ENCODE data around the gene FOXO3.

Gene FOXO3

DNA sequence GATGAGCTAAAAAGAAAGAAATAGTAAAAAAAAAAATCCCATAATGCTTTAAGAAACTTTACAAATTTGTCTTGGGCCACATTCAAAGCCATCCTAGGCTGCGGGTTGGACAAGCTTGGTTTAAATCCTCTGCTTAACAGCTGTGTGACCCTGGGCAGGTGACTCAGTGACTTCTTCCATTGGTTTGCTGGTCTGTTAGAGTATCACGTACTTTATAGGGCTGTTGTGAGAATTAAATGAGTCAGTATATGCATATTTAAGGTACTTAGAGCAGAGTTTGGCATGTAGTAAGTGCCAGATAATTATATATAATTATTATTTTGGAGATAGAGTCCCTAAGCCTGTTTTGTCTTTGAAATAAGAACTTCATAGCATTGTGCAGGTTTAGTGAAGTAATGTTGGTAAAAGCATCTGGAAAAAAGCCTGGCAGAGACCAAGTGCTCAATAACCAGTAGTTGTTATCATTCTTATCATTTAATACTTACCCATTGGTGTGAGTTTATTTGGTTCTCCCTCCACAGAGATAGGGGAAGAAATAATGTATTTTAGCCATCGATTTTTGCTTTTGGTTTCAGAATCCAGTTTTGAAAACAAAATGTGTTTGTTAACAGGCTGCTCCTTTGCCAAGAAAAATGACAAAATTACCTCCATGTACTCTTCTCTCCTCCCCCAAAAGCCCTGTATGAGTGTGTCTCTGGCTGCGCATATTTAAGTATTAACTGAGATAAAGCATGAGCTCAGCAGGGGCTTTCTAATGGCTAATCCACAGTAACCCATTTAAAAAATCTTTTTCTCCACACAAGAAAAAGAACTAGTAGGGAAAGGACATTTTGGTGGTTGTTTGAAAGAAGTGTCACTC is 67.2 kb downstream of the FOXO3 start:
- DNase-seq (ENCODE audit: low read depth in 2 of 2), result no peak

DNA sequence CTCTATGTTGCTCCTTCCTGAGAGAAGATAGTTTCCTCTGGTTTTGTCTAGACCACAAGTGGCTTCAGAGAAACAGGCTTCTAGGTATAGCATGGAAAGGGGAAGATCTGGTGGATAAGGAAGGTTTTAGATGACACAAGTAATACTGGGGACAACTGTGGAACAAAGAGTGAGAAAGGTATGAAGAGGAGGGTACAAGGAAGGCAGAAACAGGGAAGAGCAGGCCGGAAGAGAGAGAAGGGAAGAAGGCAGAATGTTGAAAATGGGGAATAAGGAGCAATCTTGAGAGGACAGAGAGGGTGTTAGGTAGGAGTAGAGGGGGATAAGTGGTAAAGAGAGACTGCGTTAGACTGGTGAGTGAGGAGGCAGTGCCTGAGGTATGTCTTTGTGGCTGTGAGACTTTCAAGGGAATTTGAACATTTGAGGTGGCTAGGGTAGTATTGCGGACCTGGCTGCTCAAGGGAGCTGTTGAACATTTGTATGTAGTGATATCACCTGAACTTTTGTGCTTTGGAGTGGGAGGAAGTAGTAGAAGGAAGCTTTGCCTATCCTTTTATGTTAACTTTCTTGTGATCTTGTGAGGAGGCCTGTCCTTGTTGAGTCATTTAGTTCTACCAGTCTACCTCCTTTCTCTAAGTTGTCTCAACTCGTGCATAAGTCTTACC is 69.5 kb downstream of the FOXO3 start:
- DNase-seq (ENCODE audit: low read depth in 2 of 2), result no peak

DNA sequence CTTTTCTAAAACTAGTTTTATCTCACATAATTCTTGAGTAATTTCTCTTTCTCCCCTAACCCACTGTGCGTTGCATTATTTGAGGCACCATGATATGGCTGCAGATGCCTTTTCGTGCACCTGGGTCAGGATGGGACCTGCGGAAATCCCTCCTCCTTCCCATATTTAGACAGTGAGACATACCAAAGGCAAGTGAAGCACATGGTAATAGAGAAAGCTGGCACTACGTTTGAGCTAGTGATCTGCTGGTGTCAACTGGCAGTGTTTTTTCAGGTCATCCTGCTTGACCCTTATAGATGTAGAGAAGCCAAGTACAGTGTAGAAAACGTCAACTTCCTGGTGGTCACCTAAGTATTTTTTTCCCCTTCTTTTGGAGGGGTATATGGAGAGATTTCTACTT is 71.7 kb downstream of the FOXO3 start:
- DNase-seq (ENCODE audit: low read depth in 2 of 2), result no peak

- no peak for DNase-seq (ENCODE audit: low read depth in 2 of 2)
Observed at GRCh38 chr6:108633436-108633835, 72.7 kb downstream of the FOXO3 start.

DNA sequence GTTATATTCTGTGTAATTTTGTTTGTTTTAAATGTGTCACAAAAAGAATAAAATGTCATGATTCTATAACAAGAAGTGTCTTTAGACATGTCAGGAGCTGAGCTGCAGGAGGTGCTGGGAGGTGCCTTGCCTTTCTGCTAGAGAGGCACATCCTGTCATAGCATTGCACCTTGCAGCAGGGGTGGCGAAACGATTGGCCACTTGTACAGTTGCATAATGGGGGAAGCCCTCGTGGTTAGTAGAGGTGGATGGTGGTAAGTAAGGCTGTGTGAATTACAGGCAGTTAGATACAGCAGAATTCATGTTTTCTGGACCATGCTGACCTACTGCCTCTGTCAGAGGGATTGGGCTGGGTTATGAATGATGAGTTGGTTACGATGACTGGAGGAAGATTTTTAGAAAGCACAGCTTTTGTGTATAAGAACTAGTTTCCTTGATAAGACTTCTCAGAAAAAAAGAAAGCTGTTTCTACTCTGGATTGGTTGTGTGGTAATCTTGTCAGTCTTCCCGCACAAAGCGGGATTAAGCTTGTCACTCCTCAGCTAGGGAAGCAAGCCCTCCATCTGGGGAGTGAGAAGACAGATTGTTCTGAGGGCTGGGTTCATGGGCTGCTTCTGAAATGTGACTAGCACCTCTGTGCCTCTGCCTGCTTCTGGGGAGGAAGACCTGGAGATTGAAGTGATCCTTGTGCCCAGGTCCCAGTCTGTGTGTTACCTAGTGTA is 74.9 kb downstream of the FOXO3 start:
- DNase-seq (ENCODE audit: low read depth in 2 of 2), result no peak

- DNase-seq (ENCODE audit: low read depth in 2 of 2), result no peak
Observed at GRCh38 chr6:108637963-108638362, 77.2 kb downstream of the FOXO3 start.

GRCh38 chr6:108638993-108639392 is 78.3 kb downstream of the FOXO3 start:
- no peak for DNase-seq (ENCODE audit: low read depth in 2 of 2)

DNA sequence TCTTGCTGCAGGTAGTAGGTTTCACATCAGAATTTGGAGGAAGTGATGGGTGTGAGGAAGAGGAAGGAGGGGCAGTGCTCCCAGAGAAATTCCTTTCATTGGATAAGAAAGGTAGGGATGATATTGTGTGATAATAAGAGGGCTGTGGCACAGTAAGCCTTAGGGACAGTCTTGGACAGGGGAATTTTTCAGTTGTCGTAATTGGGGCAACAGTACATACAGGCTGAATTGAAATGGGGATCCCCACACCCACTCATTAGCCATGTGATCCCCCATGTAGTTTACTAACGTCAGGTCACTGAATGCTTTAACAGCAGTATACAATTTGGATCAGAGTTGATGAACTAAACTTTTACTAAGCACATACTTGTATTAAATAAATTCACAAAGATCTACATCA is 79.4 kb downstream of the FOXO3 start:
- no peak for DNase-seq (ENCODE audit: low read depth in 2 of 2)

GRCh38 chr6:108643184-108643583 is 82.5 kb downstream of the FOXO3 start:
- DNase-seq (ENCODE audit: low read depth in 2 of 2), result no peak

- DNase-seq (ENCODE audit: low read depth in 2 of 2), result no peak
Observed at GRCh38 chr6:108644252-108644651, 83.5 kb downstream of the FOXO3 start.

- DNase-seq (ENCODE audit: low read depth in 2 of 2), result no peak
Observed at GRCh38 chr6:108648191-108648590, 87.5 kb downstream of the FOXO3 start.

- DNase-seq (ENCODE audit: low read depth in 2 of 2), result no peak
Observed at GRCh38 chr6:108650325-108650724, 89.6 kb downstream of the FOXO3 start.

- peak; percentile 61 to 67 for DNase-seq (ENCODE audit: low read depth in 2 of 2)
Observed at GRCh38 chr6:108650781-108651180, 90.1 kb downstream of the FOXO3 start.

DNA sequence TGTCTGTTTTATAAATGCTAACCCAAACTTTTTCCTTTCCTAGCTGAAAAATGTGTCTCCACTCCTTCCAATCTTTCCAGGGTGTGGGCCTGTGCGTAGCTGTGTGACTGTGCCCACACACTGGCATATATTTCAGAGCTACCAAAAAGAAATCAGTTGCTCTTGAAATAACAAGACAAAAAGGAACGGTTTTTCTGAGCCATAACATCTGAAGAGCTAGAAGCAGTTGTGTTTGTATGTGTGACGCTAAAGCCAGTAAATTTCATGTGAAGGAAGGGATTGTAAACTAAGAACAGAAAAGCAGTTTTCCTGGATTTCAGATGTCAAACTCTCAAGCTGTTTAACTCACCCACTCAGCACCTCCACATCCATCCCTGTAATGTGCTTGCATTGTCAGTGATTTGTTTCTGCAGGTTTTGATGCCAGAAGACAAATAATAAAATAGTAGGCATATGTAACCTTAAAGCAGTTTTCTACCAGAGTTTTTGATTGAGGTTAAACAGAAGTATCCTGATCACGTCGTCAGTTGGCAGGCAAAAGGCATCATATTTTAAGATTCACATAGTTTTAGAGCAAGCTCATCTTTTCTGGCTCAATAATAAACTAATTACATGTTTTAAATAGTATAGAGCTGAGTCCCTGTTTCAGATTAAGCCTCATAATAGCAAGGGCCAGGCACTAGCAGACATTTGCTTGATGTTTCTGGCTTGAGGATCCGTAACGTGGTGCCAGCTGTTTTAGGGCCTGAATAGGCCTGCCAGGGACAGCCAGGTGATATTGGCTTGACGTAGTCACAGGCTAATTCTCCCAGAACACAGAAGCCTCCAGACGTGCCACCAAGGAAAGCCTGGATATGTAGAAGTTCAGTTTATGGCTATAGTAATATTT is 90.9 kb downstream of the FOXO3 start:
- peak; percentile 93 to 94 for DNase-seq (ENCODE audit: low read depth in 2 of 2)

DNA sequence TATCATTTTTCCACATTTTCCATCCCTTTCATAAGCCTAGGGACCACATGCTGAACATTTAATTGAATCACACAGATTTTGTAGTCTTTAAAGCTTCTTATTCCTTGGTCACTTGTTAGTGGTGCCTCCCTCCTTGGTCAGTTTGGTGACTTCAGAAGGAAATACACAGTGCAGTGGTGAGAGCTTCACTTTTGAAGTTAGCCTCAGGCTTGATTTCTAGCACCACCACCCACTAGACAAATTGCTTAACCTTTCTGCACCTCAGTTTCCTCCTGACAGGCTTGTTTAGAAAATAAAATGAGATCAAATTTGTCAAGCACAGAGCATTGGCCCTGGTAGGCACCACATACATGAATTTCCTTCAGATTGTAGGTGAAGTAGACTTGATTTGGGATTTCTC is 91.7 kb downstream of the FOXO3 start:
- no peak for DNase-seq (ENCODE audit: low read depth in 2 of 2)

DNA sequence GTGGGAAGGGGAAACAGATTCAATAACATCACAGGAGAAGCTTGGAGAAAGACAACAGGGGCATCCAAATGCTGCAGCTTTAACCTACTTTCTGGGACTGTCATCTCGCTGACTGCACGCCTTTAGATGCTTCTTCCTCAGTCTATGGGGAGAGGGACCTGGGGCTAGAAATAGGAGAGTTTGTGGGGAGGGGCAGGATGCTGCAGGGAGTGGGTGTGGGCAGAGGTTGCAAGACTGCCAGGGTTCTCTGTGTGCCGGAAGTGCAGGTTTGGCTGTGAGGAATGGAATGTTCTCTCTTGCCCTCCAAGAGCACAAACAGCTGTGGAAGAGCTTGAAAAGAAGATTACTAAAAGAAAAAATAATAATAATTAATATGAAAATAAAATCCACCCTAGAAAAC is 93.2 kb downstream of the FOXO3 start:
- DNase-seq (ENCODE audit: low read depth in 2 of 2), result no peak

GRCh38 chr6:108654465-108655106 is 93.9 kb downstream of the FOXO3 start:
- no peak for DNase-seq (ENCODE audit: low read depth in 2 of 2)

DNA sequence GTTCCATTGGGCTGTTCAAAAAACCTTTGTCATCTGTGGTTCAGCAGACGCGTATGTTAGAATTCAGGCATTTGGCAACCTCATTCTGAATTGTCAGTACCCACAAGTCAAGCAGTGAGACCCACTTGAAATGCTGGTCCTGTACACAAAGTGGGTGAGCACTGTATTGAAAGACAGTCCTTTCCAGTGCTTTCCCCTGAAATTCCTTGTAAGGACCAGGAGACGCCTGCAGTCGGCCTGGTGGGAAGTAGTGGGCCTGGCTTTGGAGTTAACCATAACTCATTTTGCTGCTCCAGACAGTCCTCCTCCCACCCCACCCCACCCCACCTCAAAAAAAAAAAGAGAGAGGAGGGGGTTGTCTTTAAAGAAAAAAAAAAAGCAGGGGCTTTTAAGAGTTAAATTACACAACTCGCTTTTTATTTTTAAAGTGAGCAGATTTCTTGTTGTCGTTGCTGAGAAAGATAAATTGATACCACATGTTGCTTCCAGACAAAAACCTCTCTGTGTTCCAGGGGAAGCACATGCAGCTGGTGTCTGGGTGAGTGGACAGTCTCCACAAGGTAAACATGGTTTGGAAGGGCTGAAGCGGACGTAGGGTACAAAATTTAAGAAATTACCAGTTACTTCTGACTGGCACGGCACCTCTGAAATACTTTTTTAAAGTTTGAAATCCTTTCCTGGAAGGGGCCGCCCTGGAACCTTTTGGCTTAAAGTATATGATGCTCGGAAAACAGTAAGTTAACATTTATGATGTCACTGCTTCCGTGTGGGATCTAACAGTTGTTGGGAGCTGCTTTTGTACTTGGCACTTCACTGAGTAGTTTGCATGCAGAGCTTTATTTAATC is 95.3 kb downstream of the FOXO3 start:
- peak; percentile 65 to 70 for DNase-seq (ENCODE audit: low read depth in 2 of 2)

DNA sequence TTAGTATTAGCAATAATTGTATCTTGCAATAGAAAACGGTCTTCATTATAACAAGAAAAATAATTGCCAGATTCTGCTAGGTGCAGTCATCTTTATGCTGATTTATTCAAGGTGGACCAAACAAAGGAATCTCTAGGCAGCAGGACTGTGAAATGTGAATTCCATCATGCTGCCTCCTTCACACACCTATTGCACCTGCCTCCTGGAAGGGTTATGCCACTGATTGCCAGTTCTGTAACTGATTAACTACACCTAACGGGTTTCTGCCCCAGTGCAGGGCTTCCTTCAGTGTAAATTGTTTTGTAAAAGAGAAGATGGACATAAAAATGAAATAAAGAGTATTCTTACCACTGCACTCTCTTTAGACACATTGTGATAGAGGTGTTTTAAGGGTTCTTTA is 96.1 kb downstream of the FOXO3 start:
- DNase-seq (ENCODE audit: low read depth in 2 of 2), result no peak

DNA sequence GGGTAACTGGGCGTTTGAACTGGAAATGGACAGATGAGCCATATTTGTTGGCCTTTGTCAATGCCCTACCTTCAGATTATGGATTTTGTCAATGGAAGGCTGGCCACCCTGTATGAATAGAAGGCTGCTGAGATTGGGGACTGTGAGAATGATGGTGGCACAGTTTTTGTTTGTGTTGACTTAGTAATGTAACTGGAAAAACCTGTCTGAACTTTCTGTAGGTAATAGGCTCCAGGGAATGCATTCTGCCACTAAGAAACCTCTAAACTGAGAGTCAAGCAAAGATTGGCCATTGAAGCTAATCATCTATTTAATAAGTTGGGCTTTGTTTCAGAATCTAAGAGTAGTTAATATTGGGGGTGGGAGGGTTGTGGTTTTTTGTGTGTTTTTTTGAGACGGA is 97.5 kb downstream of the FOXO3 start:
- no peak for DNase-seq (ENCODE audit: low read depth in 2 of 2)
